Stomach (tissue), 4 donors: ENCODE measurements around the gene MMGT1.

Experiments
- EP300 ChIP-seq: sonication (generic); formaldehyde crosslinking; IDR thresholded peaks from one replicate; pipeline ENCODE4 v1.6.1; 2017; ENCODE audit warnings: antibody characterized with exemption
- TF ChIP-seq, protein P1 (sequence below), 7 experiments: fragments of 450-650 bp in 4 of 7; fragments of 200-600 bp in 3 of 7; sonication (generic) in 3 of 7; IDR thresholded peaks; one replicate each; pipeline ENCODE4 v1.5.1; 2016 to 2019; ENCODE audit warnings: antibody characterized with exemption in 7 of 7, control low read depth in 2 of 7, mild to moderate bottlenecking in 1 of 7

DNA sequence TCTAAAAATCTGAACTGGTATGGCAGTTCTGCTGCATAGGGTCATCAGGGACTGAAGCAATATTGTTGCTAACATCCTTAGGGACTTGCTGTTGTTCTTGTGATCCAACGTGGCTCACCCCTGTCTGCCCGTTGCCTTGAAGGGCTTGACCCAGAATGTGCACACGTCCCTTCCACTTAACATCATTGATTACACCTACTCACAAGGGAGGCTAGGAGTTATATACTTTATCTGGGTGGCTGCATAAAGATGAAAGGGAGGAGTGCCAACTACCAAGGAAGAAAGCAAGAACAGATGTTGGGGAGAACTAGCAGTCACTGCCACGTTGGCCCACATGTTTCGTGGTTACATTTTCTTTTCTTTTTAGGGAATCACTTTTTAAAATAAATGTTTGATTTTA lies 45.4 kb upstream of the MMGT1 start:
- TF ChIP-seq EP300, result no peak
- TF ChIP-seq, protein P1, sequence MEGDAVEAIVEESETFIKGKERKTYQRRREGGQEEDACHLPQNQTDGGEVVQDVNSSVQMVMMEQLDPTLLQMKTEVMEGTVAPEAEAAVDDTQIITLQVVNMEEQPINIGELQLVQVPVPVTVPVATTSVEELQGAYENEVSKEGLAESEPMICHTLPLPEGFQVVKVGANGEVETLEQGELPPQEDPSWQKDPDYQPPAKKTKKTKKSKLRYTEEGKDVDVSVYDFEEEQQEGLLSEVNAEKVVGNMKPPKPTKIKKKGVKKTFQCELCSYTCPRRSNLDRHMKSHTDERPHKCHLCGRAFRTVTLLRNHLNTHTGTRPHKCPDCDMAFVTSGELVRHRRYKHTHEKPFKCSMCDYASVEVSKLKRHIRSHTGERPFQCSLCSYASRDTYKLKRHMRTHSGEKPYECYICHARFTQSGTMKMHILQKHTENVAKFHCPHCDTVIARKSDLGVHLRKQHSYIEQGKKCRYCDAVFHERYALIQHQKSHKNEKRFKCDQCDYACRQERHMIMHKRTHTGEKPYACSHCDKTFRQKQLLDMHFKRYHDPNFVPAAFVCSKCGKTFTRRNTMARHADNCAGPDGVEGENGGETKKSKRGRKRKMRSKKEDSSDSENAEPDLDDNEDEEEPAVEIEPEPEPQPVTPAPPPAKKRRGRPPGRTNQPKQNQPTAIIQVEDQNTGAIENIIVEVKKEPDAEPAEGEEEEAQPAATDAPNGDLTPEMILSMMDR (IDR thresholded peaks at IDR 0.05), result no peak
